HG02870 (cell line): ENCODE data around the gene TENT5A.

ENCODE experiments used
- ATAC-seq: cut with Tn5 transposase; IDR thresholded peaks from one replicate; pipeline ENCODE4 v1.9.1; 2021; ENCODE audit warnings: mild to moderate bottlenecking, moderate library complexity; ENCODE audit not compliant: unreplicated experiment

Gene TENT5A

DNA sequence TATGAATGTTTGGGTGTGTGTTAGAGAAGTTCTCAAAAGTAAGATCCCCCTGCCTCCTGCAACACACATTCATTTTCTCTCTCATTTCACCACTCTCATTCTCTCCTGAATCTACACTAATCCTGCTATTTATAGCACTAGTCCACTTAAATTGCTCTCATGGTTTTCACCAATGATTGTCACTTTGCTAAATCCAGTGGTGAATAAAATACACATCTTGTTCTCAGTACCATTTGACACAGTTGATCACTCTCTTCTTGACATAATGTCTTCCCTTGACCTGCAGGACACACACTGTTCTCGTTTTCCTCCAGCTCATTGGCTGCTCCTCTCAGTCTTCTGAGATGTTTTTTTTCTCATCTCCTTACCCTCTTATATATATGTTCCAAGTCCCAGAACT, 32.1 kb downstream of the TENT5A start:
- no peak for ATAC-seq

DNA sequence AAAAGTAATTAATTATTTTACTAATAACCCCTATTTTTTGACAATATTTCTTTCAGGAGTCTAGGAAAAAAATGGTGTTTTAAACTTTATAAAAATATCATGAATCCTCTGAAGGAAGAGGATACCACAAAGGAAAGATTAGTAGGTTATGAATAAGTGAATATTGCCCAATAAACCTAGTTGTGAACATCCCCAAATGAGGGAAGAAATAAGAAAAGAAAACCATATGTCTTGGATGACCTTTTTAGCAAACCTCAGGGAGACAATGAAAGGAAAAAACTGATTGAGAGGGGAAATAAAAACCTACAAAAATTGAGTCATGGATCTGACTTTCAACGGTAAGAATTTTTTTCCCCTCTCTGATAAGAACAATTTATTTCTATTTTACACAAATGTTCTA, 34.4 kb downstream of the TENT5A start:
- ATAC-seq: no peak

DNA sequence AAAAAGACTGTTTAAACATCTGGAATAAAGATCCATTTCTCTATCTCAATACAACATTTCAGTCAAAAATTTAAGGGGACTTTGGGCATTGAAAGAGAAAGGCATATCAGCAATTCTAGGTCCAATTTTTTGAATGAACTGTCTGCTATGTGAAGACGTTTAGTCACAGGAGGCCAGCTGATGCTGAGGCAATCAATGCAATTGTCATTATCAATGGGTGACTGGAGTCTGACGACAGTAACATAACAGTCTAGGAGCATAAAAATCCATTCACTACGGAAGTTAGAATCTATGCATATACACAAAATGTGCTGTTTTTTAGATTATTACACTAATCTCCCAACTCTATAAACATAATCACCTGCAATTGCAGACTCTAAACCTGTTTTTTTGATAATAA, 37.8 kb downstream of the TENT5A start:
- no peak for ATAC-seq

GRCh38 chr6:81713205-81713604, 39.3 kb downstream of the TENT5A start:
- no peak for ATAC-seq

DNA sequence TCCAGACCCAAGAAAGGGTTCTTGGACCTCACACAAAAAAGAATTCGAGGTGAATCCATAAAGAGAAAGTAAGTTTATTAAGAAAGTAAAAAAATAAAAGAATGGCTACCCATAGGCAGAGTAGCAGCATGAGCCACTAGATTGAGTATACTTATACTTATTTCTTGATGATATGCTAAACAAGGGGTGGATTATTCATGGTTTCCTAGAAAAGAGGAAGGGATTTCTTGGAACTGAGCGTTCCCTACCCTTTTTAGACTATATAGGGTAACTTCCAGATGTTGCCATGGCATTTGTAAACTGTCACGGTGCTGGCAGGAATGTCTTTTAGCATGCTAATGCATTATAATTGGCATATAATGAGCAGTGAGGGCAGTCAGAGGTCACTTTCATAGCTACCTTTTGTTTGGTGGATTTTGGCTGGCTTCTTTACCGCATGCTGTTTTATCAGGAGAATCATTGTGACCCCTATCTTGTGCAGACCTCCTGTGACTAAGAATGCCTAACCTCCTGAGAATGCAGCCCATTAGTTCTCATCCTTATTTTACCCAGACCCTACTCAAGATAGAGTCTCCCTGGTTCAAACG, 44.3 kb downstream of the TENT5A start:
- ATAC-seq: no peak

- no peak for ATAC-seq
Measured at GRCh38 chr6:81704700-81705099, 47.8 kb downstream of the TENT5A start.

GRCh38 chr6:81700414-81700813, 52.1 kb downstream of the TENT5A start:
- ATAC-seq: no peak

DNA sequence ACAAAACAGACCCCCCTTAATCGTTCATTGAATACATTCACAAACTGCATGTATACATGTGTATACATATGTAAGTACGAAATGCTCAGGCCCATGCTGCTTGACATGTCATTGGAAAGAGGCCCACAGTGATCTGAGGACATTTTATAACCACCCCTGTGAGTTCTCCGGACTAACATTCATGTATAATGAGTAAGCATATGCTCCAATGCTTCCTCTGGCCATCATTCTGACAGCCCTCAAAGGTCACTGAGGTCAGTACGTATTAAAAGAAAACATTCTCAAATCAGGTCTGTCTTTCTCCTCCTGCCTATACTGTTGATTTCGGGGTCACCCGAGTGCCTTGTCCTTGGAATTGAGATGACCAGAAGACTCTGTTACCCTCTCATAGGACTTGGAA, 54.9 kb downstream of the TENT5A start:
- ATAC-seq: no peak

GRCh38 chr6:81696524-81696923, 56.0 kb downstream of the TENT5A start:
- ATAC-seq: peak; percentile 43
